Measurements from ENCODE around the gene TTLL5. TPM values are rescaled to one million over a fixed set of nuclear protein-coding genes. Genes with fewer than 3 reads are reported as not detected.

Gene TTLL5
- polyA plus RNA-seq, 1 of the 3 experiments (the other 2 are of a cell fraction) = 9.6 TPM

- H3K36me3 ChIP-seq (replicated peaks in 1 of 2; ENCODE audit: control insufficient read depth in 1 of 2, insufficient read depth in 2 of 2, low read length in 1 of 2) = peaks cover 26 to 33% of the 10 kb centered on the region in 2 experiments
- no peaks in the 10 kb centered on the region for H3K9me2 ChIP-seq
- no peak overlapping the region for H2AFZ ChIP-seq (ENCODE audit: low read depth)
- CTCF ChIA-PET = interaction anchor here (1.0 to 11.4 kb wide), 4 partner anchors 8 to 161 kb away, joined by 3 to 439 read pairs (median 30); partner anchors contain the start of gene FLVCR2
- no peak for DNase-seq
- no peaks in the 10 kb centered on the region for H3K27me3 ChIP-seq (ENCODE audit: insufficient read depth)
- no peaks in the 10 kb centered on the region for H3K4me1 ChIP-seq (ENCODE audit: control insufficient read depth in 1 of 2, insufficient read depth in 2 of 2, low read depth in 1 of 2, low read length in 1 of 2)
- no peak for TF ChIP-seq RAD21 (IDR thresholded peaks at IDR 0.05; ENCODE audit: low read length)
- TF ChIP-seq GABPA (IDR thresholded peaks at IDR 0.05; ENCODE audit: low read depth) = no peak
- no peak for TF ChIP-seq CHD2 (IDR thresholded peaks at IDR 0.05; ENCODE audit: low read length, partially characterized antibody)
- no peak for TF ChIP-seq FOXM1 (IDR thresholded peaks at IDR 0.05; ENCODE audit: low read depth)
- TF ChIP-seq TAF1 (IDR thresholded peaks at IDR 0.05; ENCODE audit: borderline replicate concordance, low read depth, low read length) = no peak
- no peak for TF ChIP-seq PBX3 (IDR thresholded peaks at IDR 0.05)
- no peak for TF ChIP-seq TEAD4 (IDR thresholded peaks at IDR 0.05; ENCODE audit: borderline replicate concordance, insufficient read depth)
- no peak for TF ChIP-seq SIN3A (IDR thresholded peaks at IDR 0.05; ENCODE audit: borderline replicate concordance, low read depth, low read length)
- no peak for TF ChIP-seq REST (IDR thresholded peaks at IDR 0.05; ENCODE audit: low read depth, low read length)
- no peak for TF ChIP-seq YY1 (IDR thresholded peaks at IDR 0.05; ENCODE audit: low read depth)
- no peak for TF ChIP-seq POLR2AphosphoS5 (IDR thresholded peaks at IDR 0.05; ENCODE audit: low read depth, low read length)
- no peak overlapping the region for H3K9ac ChIP-seq
- H4K20me1 ChIP-seq (ENCODE audit: insufficient read depth) = peaks cover 4% of the 10 kb centered on the region; the same call in 1 of the 2 replicates
- 96% methylated on average over 1 of the region's 1 CpG for WGBS (ENCODE audit: low lambda C conversion rate)
- peaks cover 6% of the 10 kb centered on the region for H3F3A ChIP-seq (replicated peaks; ENCODE audit: insufficient read depth)
- H3K4me2 ChIP-seq = no peak overlapping the region
- no peaks in the 10 kb centered on the region for H3K9me3 ChIP-seq
- POLR2A ChIA-PET = no interaction called here
- H3K27ac ChIP-seq (ENCODE audit: low read depth in 2 of 2, low read length in 1 of 2) = no peak overlapping the region
- H3K79me2 ChIP-seq (ENCODE audit: insufficient read depth) = no peaks in the 10 kb centered on the region
- H3K4me3 ChIP-seq (ENCODE audit: low read depth in 2 of 2, low read length in 1 of 2) = no peak overlapping the region
Observed at GRCh38 chr14:75649773-75650172, 11.3 kb upstream of the TTLL5 start.

GRCh38 chr14:75650253-75651058 lies 10.6 kb upstream of the TTLL5 start:
- 93% methylated on average over 5 of the region's 5 CpGs for WGBS (ENCODE audit: low lambda C conversion rate)
- Histone ChIP-seq H3K27me3 (ENCODE audit: insufficient read depth) (no peaks in the 10 kb centered on the region), H3K36me3 (replicated peaks in 1 of 2; ENCODE audit: control insufficient read depth in 1 of 2, insufficient read depth in 2 of 2, low read length in 1 of 2) (peaks cover 31 to 33% of the 10 kb centered on the region in 2 experiments), H3K9me3 (no peaks in the 10 kb centered on the region), H3K9ac (no peak overlapping the region), H2AFZ (ENCODE audit: low read depth) (no peak overlapping the region), H3K4me1 (ENCODE audit: control insufficient read depth in 1 of 2, insufficient read depth in 2 of 2, low read depth in 1 of 2, low read length in 1 of 2) (no peaks in the 10 kb centered on the region), H3K4me3 (ENCODE audit: low read depth in 2 of 2, low read length in 1 of 2) (no peak overlapping the region), H3K27ac (ENCODE audit: low read depth in 2 of 2, low read length in 1 of 2) (no peak overlapping the region), H3K9me2 (no peaks in the 10 kb centered on the region), H3K4me2 (no peak overlapping the region), H4K20me1 (ENCODE audit: insufficient read depth) (peaks cover 4% of the 10 kb centered on the region; the same call in 1 of the 2 replicates), H3K79me2 (ENCODE audit: insufficient read depth) (no peaks in the 10 kb centered on the region), H3F3A (replicated peaks; ENCODE audit: insufficient read depth) (peaks cover 6% of the 10 kb centered on the region)
- no peak for DNase-seq
- ChIA-PET CTCF (interaction anchor here (0.8 to 11.4 kb wide), 6 partner anchors 11 to 162 kb away, joined by 3 to 439 read pairs (median 3); partner anchors contain the start of genes FLVCR2 and TTLL5), POLR2A (interaction anchor here (0.6 kb wide), 1 partner anchor 79 kb away, joined by 3 read pairs; no protein-coding TSS in a partner anchor)
- TF ChIP-seq MAX (IDR thresholded peaks at IDR 0.05; ENCODE audit: low read depth) = no peak

Measured in SK-N-SH (cell line).